Measurements from ENCODE around the gene GAN. TPM values are rescaled to one million over a fixed set of nuclear protein-coding genes. Genes with fewer than 3 reads are reported as not detected.

The GAN gene
- total RNA-seq, 1 experiment from 2014 or later, result 25.4 TPM

GRCh38 chr16:81349608-81350305 lies 35.0 kb downstream of the GAN start:
- peaks cover 43% of the 10 kb centered on the region for H3K36me3 Mint-ChIP-seq
- no peak for TF ChIP-seq ZMAT4 (CRISPR knock-in tag; IDR thresholded peaks at IDR 0.05)
- TF ChIP-seq, protein P1, sequence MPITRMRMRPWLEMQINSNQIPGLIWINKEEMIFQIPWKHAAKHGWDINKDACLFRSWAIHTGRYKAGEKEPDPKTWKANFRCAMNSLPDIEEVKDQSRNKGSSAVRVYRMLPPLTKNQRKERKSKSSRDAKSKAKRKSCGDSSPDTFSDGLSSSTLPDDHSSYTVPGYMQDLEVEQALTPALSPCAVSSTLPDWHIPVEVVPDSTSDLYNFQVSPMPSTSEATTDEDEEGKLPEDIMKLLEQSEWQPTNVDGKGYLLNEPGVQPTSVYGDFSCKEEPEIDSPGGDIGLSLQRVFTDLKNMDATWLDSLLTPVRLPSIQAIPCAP (CRISPR knock-in tag; IDR thresholded peaks at IDR 0.05), result no peak
- no peak for TF ChIP-seq GTF2I (CRISPR knock-in tag; conservative IDR thresholded peaks at IDR 0.05)
- no peak for TF ChIP-seq ZNF416 (CRISPR knock-in tag; IDR thresholded peaks at IDR 0.05)
- TF ChIP-seq, protein P2, sequence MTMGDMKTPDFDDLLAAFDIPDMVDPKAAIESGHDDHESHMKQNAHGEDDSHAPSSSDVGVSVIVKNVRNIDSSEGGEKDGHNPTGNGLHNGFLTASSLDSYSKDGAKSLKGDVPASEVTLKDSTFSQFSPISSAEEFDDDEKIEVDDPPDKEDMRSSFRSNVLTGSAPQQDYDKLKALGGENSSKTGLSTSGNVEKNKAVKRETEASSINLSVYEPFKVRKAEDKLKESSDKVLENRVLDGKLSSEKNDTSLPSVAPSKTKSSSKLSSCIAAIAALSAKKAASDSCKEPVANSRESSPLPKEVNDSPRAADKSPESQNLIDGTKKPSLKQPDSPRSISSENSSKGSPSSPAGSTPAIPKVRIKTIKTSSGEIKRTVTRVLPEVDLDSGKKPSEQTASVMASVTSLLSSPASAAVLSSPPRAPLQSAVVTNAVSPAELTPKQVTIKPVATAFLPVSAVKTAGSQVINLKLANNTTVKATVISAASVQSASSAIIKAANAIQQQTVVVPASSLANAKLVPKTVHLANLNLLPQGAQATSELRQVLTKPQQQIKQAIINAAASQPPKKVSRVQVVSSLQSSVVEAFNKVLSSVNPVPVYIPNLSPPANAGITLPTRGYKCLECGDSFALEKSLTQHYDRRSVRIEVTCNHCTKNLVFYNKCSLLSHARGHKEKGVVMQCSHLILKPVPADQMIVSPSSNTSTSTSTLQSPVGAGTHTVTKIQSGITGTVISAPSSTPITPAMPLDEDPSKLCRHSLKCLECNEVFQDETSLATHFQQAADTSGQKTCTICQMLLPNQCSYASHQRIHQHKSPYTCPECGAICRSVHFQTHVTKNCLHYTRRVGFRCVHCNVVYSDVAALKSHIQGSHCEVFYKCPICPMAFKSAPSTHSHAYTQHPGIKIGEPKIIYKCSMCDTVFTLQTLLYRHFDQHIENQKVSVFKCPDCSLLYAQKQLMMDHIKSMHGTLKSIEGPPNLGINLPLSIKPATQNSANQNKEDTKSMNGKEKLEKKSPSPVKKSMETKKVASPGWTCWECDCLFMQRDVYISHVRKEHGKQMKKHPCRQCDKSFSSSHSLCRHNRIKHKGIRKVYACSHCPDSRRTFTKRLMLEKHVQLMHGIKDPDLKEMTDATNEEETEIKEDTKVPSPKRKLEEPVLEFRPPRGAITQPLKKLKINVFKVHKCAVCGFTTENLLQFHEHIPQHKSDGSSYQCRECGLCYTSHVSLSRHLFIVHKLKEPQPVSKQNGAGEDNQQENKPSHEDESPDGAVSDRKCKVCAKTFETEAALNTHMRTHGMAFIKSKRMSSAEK (CRISPR knock-in tag; IDR thresholded peaks at IDR 0.05; ENCODE audit: borderline replicate concordance), result no peak
- TF ChIP-seq IRF2 (CRISPR knock-in tag; IDR thresholded peaks at IDR 0.05; ENCODE audit: borderline replicate concordance, low read depth), result no peak
- TF ChIP-seq FOXJ3 (CRISPR knock-in tag; IDR thresholded peaks at IDR 0.05; ENCODE audit: borderline replicate concordance), result no peak
- TF ChIP-seq FOXP1 (CRISPR knock-in tag; IDR thresholded peaks at IDR 0.05; ENCODE audit: borderline replicate concordance), result no peak
- TF ChIP-seq OVOL2 (CRISPR knock-in tag; IDR thresholded peaks at IDR 0.05; ENCODE audit: borderline replicate concordance), result no peak
- no peak for TF ChIP-seq ZNF219 (CRISPR knock-in tag; IDR thresholded peaks at IDR 0.05; ENCODE audit: borderline replicate concordance)
- no peak for TF ChIP-seq ELF4 (CRISPR knock-in tag; IDR thresholded peaks at IDR 0.05; ENCODE audit: low read depth)
- TF ChIP-seq NFYB (CRISPR knock-in tag; conservative IDR thresholded peaks at IDR 0.05; ENCODE audit: low read depth), result no peak
- TF ChIP-seq RELA (CRISPR knock-in tag; IDR thresholded peaks at IDR 0.05; ENCODE audit: borderline replicate concordance), result no peak
- no peak for TF ChIP-seq EMX1 (CRISPR knock-in tag; IDR thresholded peaks at IDR 0.05)
- TF ChIP-seq, protein P3, sequence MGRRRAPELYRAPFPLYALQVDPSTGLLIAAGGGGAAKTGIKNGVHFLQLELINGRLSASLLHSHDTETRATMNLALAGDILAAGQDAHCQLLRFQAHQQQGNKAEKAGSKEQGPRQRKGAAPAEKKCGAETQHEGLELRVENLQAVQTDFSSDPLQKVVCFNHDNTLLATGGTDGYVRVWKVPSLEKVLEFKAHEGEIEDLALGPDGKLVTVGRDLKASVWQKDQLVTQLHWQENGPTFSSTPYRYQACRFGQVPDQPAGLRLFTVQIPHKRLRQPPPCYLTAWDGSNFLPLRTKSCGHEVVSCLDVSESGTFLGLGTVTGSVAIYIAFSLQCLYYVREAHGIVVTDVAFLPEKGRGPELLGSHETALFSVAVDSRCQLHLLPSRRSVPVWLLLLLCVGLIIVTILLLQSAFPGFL (CRISPR knock-in tag; IDR thresholded peaks at IDR 0.05; ENCODE audit: borderline replicate concordance), result no peak
- no peak for ATAC-seq
- H3K9me3 Mint-ChIP-seq, result peaks cover 34% of the 10 kb centered on the region
- H3K27me3 Mint-ChIP-seq (ENCODE audit: low read depth), result peaks cover 4% of the 10 kb centered on the region; the same call in 1 of the 2 replicates
- no peak overlapping the region for H3K4me3 Mint-ChIP-seq
- no peak overlapping the region for H3K27ac Mint-ChIP-seq
- CTCF ChIA-PET, result no interaction called here
- H3K4me1 Mint-ChIP-seq, result no peaks in the 10 kb centered on the region
- no peak for DNase-seq (ENCODE audit: low spot score)
- POLR2A ChIA-PET, result no interaction called here

DNA sequence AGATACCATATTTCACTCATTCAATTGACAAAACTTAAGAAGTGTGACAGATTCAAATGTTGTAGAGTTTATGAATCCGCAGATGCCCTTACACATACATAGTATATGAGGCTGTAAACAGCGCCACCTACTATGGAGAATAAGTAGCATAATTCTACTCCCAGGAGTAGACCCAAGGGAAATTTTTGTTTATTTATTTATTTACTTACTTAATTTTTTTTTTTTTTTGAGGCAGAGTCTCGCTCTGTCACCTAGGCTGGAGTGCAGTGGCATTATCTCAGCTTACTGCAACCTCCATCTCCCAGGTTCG lies 35.5 kb downstream of the GAN start:
- peaks cover 38% of the 10 kb centered on the region for H3K36me3 Mint-ChIP-seq
- ChIA-PET CTCF (interaction anchor here (0.7 kb wide), 3 partner anchors 107 to 883 kb away, joined by 3 read pairs; no protein-coding TSS in a partner anchor), POLR2A (interaction anchor here (0.7 kb wide), 1 partner anchor 14 kb away, joined by 3 read pairs; no protein-coding TSS in a partner anchor)
- H3K9me3 Mint-ChIP-seq, result peaks cover 29% of the 10 kb centered on the region
- ATAC-seq (no peak), DNase-seq (ENCODE audit: low spot score) (no peak)
- H3K4me1 Mint-ChIP-seq, result no peaks in the 10 kb centered on the region
- 0 out of 2 replicates have a peak, but pooled peaks cover under 1% of the 10 kb centered on the region for H3K27me3 Mint-ChIP-seq (ENCODE audit: low read depth)
- H3K4me3 Mint-ChIP-seq, result no peak overlapping the region
- no peak overlapping the region for H3K27ac Mint-ChIP-seq
- no peak for TF ChIP-seq ZNF138 (CRISPR knock-in tag; conservative IDR thresholded peaks at IDR 0.05)
- no peak for TF ChIP-seq ARID4B (CRISPR knock-in tag; IDR thresholded peaks at IDR 0.05; ENCODE audit: borderline replicate concordance)
- TF ChIP-seq ZNF281 (CRISPR knock-in tag; IDR thresholded peaks at IDR 0.05), result no peak
- TF ChIP-seq, protein P4, sequence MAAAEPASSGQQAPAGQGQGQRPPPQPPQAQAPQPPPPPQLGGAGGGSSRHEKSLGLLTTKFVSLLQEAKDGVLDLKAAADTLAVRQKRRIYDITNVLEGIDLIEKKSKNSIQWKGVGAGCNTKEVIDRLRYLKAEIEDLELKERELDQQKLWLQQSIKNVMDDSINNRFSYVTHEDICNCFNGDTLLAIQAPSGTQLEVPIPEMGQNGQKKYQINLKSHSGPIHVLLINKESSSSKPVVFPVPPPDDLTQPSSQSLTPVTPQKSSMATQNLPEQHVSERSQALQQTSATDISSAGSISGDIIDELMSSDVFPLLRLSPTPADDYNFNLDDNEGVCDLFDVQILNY (CRISPR knock-in tag; IDR thresholded peaks at IDR 0.05), result no peak
- no peak for TF ChIP-seq GABPB1 (CRISPR knock-in tag; IDR thresholded peaks at IDR 0.05)
